Stimulated activated CD4-positive, alpha-beta T cell treated with anti-CD3 and anti-CD28 coated beads, Interleukin-2, amount 100 ng/mL, for 48 hours (primary cell): ENCODE measurements around the gene VPS35.

Experiments
- DNase-seq, 2 donors: peaks; one replicate each; pipeline ENCODE4 v3.0.0-alpha.2; 2020

Gene VPS35

GRCh38 chr16:46606231-46606630, 82.7 kb downstream of the VPS35 start:
- DNase-seq, result no peak
